Liver (tissue), 3 donors: Measurements from ENCODE around the gene ORAI1.

Experiments
- ATF3 ChIP-seq: IDR thresholded peaks from 2 replicates; pipeline ENCODE4 v1.6.1; 2016; ENCODE audit warnings: antibody characterized with exemption
- EGR1 ChIP-seq, 2 donors: IDR thresholded peaks; 2 replicates each; pipeline ENCODE4 v1.6.1; 2016 to 2018; ENCODE audit warnings: antibody characterized with exemption in 2 of 2, low read depth in 2 of 2
- GABPA ChIP-seq, 2 donors: IDR thresholded peaks in 1 of 2; conservative IDR thresholded peaks in 1 of 2; 2 replicates each; pipeline ENCODE4 v1.6.1; 2016; ENCODE audit warnings: antibody characterized with exemption in 2 of 2, mild to moderate bottlenecking in 1 of 2, moderate library complexity in 1 of 2
- HNF4A ChIP-seq, 2 donors: conservative IDR thresholded peaks; 2 replicates each; pipeline ENCODE4 v1.6.1; 2016; ENCODE audit warnings: antibody characterized with exemption in 2 of 2, mild to moderate bottlenecking in 2 of 2
- HNF4G ChIP-seq: IDR thresholded peaks from 2 replicates; pipeline ENCODE4 v1.6.1; 2016; ENCODE audit warnings: antibody characterized with exemption
- RAD21 ChIP-seq, 2 donors: IDR thresholded peaks; 2 replicates each; pipeline ENCODE4 v1.6.1; 2016; ENCODE audit warnings: antibody characterized with exemption in 2 of 2, mild to moderate bottlenecking in 2 of 2
- REST ChIP-seq: IDR thresholded peaks from 2 replicates; pipeline ENCODE4 v1.6.1; 2016; ENCODE audit warnings: antibody characterized with exemption, mild to moderate bottlenecking
- TAF1 ChIP-seq: conservative IDR thresholded peaks from 2 replicates; pipeline ENCODE4 v1.6.1; 2016; ENCODE audit warnings: antibody characterized with exemption, mild to moderate bottlenecking
- TF ChIP-seq, protein P1 (sequence below): fragments of 150-350 bp; IDR thresholded peaks from 2 replicates; pipeline ENCODE4 v1.5.1; 2017; ENCODE audit warnings: improper control_type of control experiment, low read depth, low read length; ENCODE audit not compliant: missing input control
- donor health status: healthy.
- donor health status: healthy.

- TF ChIP-seq, protein P1, sequence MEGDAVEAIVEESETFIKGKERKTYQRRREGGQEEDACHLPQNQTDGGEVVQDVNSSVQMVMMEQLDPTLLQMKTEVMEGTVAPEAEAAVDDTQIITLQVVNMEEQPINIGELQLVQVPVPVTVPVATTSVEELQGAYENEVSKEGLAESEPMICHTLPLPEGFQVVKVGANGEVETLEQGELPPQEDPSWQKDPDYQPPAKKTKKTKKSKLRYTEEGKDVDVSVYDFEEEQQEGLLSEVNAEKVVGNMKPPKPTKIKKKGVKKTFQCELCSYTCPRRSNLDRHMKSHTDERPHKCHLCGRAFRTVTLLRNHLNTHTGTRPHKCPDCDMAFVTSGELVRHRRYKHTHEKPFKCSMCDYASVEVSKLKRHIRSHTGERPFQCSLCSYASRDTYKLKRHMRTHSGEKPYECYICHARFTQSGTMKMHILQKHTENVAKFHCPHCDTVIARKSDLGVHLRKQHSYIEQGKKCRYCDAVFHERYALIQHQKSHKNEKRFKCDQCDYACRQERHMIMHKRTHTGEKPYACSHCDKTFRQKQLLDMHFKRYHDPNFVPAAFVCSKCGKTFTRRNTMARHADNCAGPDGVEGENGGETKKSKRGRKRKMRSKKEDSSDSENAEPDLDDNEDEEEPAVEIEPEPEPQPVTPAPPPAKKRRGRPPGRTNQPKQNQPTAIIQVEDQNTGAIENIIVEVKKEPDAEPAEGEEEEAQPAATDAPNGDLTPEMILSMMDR = no peak
- TF ChIP-seq REST = no peak
- no peak for TF ChIP-seq GABPA (IDR thresholded peaks at IDR 0.05 in 1 of 2, conservative IDR thresholded peaks at IDR 0.05 in 1 of 2)
- TF ChIP-seq HNF4G = no peak
- no peak for TF ChIP-seq TAF1
- TF ChIP-seq HNF4A (conservative IDR thresholded peaks at IDR 0.05) = no peak
- TF ChIP-seq EGR1 (IDR thresholded peaks at IDR 0.05; ENCODE audit: low read depth in 2 of 2) = no peak
- TF ChIP-seq RAD21 (IDR thresholded peaks at IDR 0.05) = no peak
- no peak for TF ChIP-seq ATF3
These were observed 717 bp downstream of the ORAI1 start for GRCh38 chr12:121626853-121627640.
